GM18526 (cell line): ENCODE results near the gene PKM.

Experiments used
- POLR2A ChIP-seq: IDR thresholded peaks from 3 replicates; pipeline ENCODE4 v1.6.1; 2011; ENCODE audit not compliant: insufficient read length; ENCODE audit errors: extremely low read depth

PKM gene

GRCh38 chr15:72196409-72197040 is 34.5 kb downstream of the PKM start:
- TF ChIP-seq POLR2A = no peak

GRCh38 chr15:72195101-72195511 is 35.9 kb downstream of the PKM start:
- no peak for TF ChIP-seq POLR2A

GRCh38 chr15:72193836-72194396 is 37.1 kb downstream of the PKM start:
- no peak for TF ChIP-seq POLR2A

GRCh38 chr15:72192416-72192815 is 38.6 kb downstream of the PKM start:
- TF ChIP-seq POLR2A = no peak

- TF ChIP-seq POLR2A = no peak
Observed at GRCh38 chr15:72189250-72189902, 41.6 kb downstream of the PKM start.

GRCh38 chr15:72184165-72184811 is 46.7 kb downstream of the PKM start:
- TF ChIP-seq POLR2A = no peak

- no peak for TF ChIP-seq POLR2A
Observed at GRCh38 chr15:72183781-72184164, 47.2 kb downstream of the PKM start.

GRCh38 chr15:72182673-72183072 is 48.3 kb downstream of the PKM start:
- TF ChIP-seq POLR2A = no peak

GRCh38 chr15:72182244-72182643 is 48.7 kb downstream of the PKM start:
- no peak for TF ChIP-seq POLR2A

- TF ChIP-seq POLR2A = no peak
Observed at GRCh38 chr15:72180761-72181324, 50.1 kb downstream of the PKM start.

- no peak for TF ChIP-seq POLR2A
Observed at GRCh38 chr15:72179950-72180581, 50.9 kb downstream of the PKM start.

GRCh38 chr15:72178976-72179585 is 51.9 kb downstream of the PKM start:
- TF ChIP-seq POLR2A = no peak

- no peak for TF ChIP-seq POLR2A
Observed at GRCh38 chr15:72176743-72177142, 54.2 kb downstream of the PKM start.

- no peak for TF ChIP-seq POLR2A
Observed at GRCh38 chr15:72176159-72176558, 54.8 kb downstream of the PKM start.

GRCh38 chr15:72175186-72176044 is 55.6 kb downstream of the PKM start:
- no peak for TF ChIP-seq POLR2A
